Effector memory CD4-positive, alpha-beta T cell (primary cell): Measurements from ENCODE around the gene KLK3.
"Not testable (repeated sequence)": the region's sequence is repeated elsewhere in the genome, so short reads cannot be mapped to it uniquely, and the experiment has no call there.

ENCODE experiments used
- DNase-seq, 3 donors: peaks; one replicate each; pipeline ENCODE4 v3.0.0-alpha.2; 2020
- H3K27ac ChIP-seq: 2 replicates; pipeline ENCODE4 v1.7.0; 2013; ENCODE audit warnings: mild to moderate bottlenecking, low read length, moderate library complexity; ENCODE audit not compliant: insufficient read depth, poor library complexity, severe bottlenecking
- H3K27me3 ChIP-seq: replicated peaks from 2 replicates; pipeline ENCODE4 v1.7.0; 2013; ENCODE audit warnings: mild to moderate bottlenecking, low read length; ENCODE audit not compliant: insufficient read depth, control insufficient read depth, poor library complexity, severe bottlenecking
- H3K36me3 ChIP-seq: 2 replicates; pipeline ENCODE4 v1.7.0; 2013; ENCODE audit warnings: mild to moderate bottlenecking, low read length, moderate library complexity; ENCODE audit not compliant: control insufficient read depth, insufficient read depth
- H3K4me1 ChIP-seq: 2 replicates; pipeline ENCODE4 v1.7.0; 2013; ENCODE audit warnings: low read length, mild to moderate bottlenecking; ENCODE audit not compliant: control insufficient read depth, insufficient read depth, poor library complexity, severe bottlenecking
- H3K4me3 ChIP-seq: 2 replicates; pipeline ENCODE4 v1.7.0; 2013; ENCODE audit warnings: low read length, low read depth, mild to moderate bottlenecking; ENCODE audit not compliant: insufficient read depth, poor library complexity, severe bottlenecking
- H3K9me3 ChIP-seq: 2 replicates; pipeline ENCODE4 v1.7.0; 2013; ENCODE audit warnings: mild to moderate bottlenecking, low read length, moderate library complexity; ENCODE audit not compliant: control insufficient read depth

The KLK3 gene

GRCh38 chr19:50878851-50879250 is 24.1 kb downstream of the KLK3 start:
- no peak for DNase-seq
- H3K27ac ChIP-seq: no peak overlapping the region
- no peaks in the 10 kb centered on the region for H3K4me1 ChIP-seq
- no peaks in the 10 kb centered on the region for H3K36me3 ChIP-seq
- no peak overlapping the region for H3K4me3 ChIP-seq
- H3K9me3 ChIP-seq: no peaks in the 10 kb centered on the region
- peaks cover 10% of the 10 kb centered on the region for H3K27me3 ChIP-seq

GRCh38 chr19:50880241-50880640 is 25.5 kb downstream of the KLK3 start:
- no peak for DNase-seq
- no peak overlapping the region for H3K4me3 ChIP-seq
- no peak overlapping the region for H3K27ac ChIP-seq
- peaks cover 4% of the 10 kb centered on the region for H3K27me3 ChIP-seq
- H3K4me1 ChIP-seq: no peaks in the 10 kb centered on the region
- H3K36me3 ChIP-seq: no peaks in the 10 kb centered on the region
- no peaks in the 10 kb centered on the region for H3K9me3 ChIP-seq

- Histone ChIP-seq H3K9me3 (no peaks in the 10 kb centered on the region), H3K4me1 (no peaks in the 10 kb centered on the region), H3K36me3 (no peaks in the 10 kb centered on the region), H3K4me3 (no peak overlapping the region), H3K27me3 (peaks cover 4% of the 10 kb centered on the region), H3K27ac (no peak overlapping the region)
- no peak for DNase-seq
Observed at GRCh38 chr19:50882188-50882587, 27.5 kb downstream of the KLK3 start.

GRCh38 chr19:50889638-50890037 is 34.9 kb downstream of the KLK3 start:
- DNase-seq: no peak
- Histone ChIP-seq H3K4me1 (no peaks in the 10 kb centered on the region), H3K4me3 (no peak overlapping the region), H3K36me3 (no peaks in the 10 kb centered on the region), H3K27me3 (no peaks in the 10 kb centered on the region), H3K9me3 (no peaks in the 10 kb centered on the region), H3K27ac (no peak overlapping the region)

- Histone ChIP-seq H3K27me3 (no peaks in the 10 kb centered on the region), H3K4me3 (no peak overlapping the region), H3K4me1 (no peaks in the 10 kb centered on the region), H3K36me3 (no peaks in the 10 kb centered on the region), H3K27ac (no peak overlapping the region), H3K9me3 (no peaks in the 10 kb centered on the region)
- DNase-seq: no peak
Observed at GRCh38 chr19:50890422-50891252, 35.9 kb downstream of the KLK3 start.

- Histone ChIP-seq H3K27me3 (no peaks in the 10 kb centered on the region), H3K4me3 (no peak overlapping the region), H3K36me3 (no peaks in the 10 kb centered on the region), H3K27ac (no peak overlapping the region), H3K9me3 (no peaks in the 10 kb centered on the region), H3K4me1 (no peaks in the 10 kb centered on the region)
- DNase-seq: no peak
Observed at GRCh38 chr19:50891253-50891625, 36.5 kb downstream of the KLK3 start.

- no peak overlapping the region for H3K4me3 ChIP-seq
- no peaks in the 10 kb centered on the region for H3K9me3 ChIP-seq
- H3K4me1 ChIP-seq: no peaks in the 10 kb centered on the region
- H3K27me3 ChIP-seq: no peaks in the 10 kb centered on the region
- H3K27ac ChIP-seq: no peak overlapping the region
- no peaks in the 10 kb centered on the region for H3K36me3 ChIP-seq
- no peak for DNase-seq
Observed at GRCh38 chr19:50893047-50893736, 38.5 kb downstream of the KLK3 start.

- Histone ChIP-seq H3K4me1 (no peaks in the 10 kb centered on the region), H3K27me3 (no peaks in the 10 kb centered on the region), H3K9me3 (no peaks in the 10 kb centered on the region), H3K36me3 (no peaks in the 10 kb centered on the region), H3K4me3 (no peak overlapping the region), H3K27ac (no peak overlapping the region)
- DNase-seq: no peak
Observed at GRCh38 chr19:50894478-50895356, 40.0 kb downstream of the KLK3 start.

- not testable (repeated sequence) for H3K9me3 ChIP-seq, DNase-seq, H3K36me3 ChIP-seq, H3K27ac ChIP-seq, H3K4me3 ChIP-seq, H3K4me1 ChIP-seq, H3K27me3 ChIP-seq
Observed at GRCh38 chr19:50896089-50896590, 41.4 kb downstream of the KLK3 start.
